Measurements from ENCODE around the gene MYH6. TPM values are rescaled to one million over a fixed set of nuclear protein-coding genes. Genes with fewer than 3 reads are reported as not detected.

MYH6 gene
- polyA plus RNA-seq, 1 experiment = not detected

GRCh38 chr14:23435543-23436326, 27.7 kb upstream of the MYH6 start, which contains the start of gene MYH7:
Gene MYH7 (minus strand): TSS chr14:23435660. CDS start chr14:23433732, 1,928 bp downstream.
- TF ChIP-seq CTCF (IDR thresholded peaks at IDR 0.05; ENCODE audit: low read depth, low read length) = no peak
- CTCF ChIA-PET = interaction anchor here (0.6 kb wide), 2 partner anchors 43 to 294 kb away, joined by 3 read pairs; no protein-coding TSS in a partner anchor
- Histone ChIP-seq H3K27ac (ENCODE audit: low read depth, low read length) (no peak within 1 kb of the TSS), H3K27me3 (ENCODE audit: control insufficient read depth, insufficient read depth, low read length) (peaks cover 32% of the 10 kb centered on the region), H3K9me3 (ENCODE audit: control insufficient read depth, insufficient read depth, low read length) (no peaks in the 10 kb centered on the region), H3K4me3 (ENCODE audit: low read depth, low read length) (no peak within 1 kb of the TSS)
- POLR2A ChIA-PET = no interaction called here
- DNase-seq (ENCODE audit: low read depth, low spot score) = no peak

GRCh38 chr14:23434488-23435222, 26.6 kb upstream of the MYH6 start:
- POLR2A ChIA-PET = no interaction called here
- TF ChIP-seq CTCF (IDR thresholded peaks at IDR 0.05; ENCODE audit: low read depth, low read length) = no peak
- Histone ChIP-seq H3K4me3 (ENCODE audit: low read depth, low read length) (no peak overlapping the region), H3K27me3 (ENCODE audit: control insufficient read depth, insufficient read depth, low read length) (peaks cover 29% of the 10 kb centered on the region), H3K9me3 (ENCODE audit: control insufficient read depth, insufficient read depth, low read length) (no peaks in the 10 kb centered on the region), H3K27ac (ENCODE audit: low read depth, low read length) (no peak overlapping the region)
- CTCF ChIA-PET = no interaction called here
- DNase-seq (ENCODE audit: low read depth, low spot score) = no peak

GRCh38 chr14:23433457-23433856, 25.4 kb upstream of the MYH6 start:
- Histone ChIP-seq H3K27ac (ENCODE audit: low read depth, low read length) (no peak overlapping the region), H3K27me3 (ENCODE audit: control insufficient read depth, insufficient read depth, low read length) (peaks cover 26% of the 10 kb centered on the region), H3K9me3 (ENCODE audit: control insufficient read depth, insufficient read depth, low read length) (no peaks in the 10 kb centered on the region), H3K4me3 (ENCODE audit: low read depth, low read length) (no peak overlapping the region)
- no peak for DNase-seq (ENCODE audit: low read depth, low spot score)
- TF ChIP-seq CTCF (IDR thresholded peaks at IDR 0.05; ENCODE audit: low read depth, low read length) = no peak
- ChIA-PET POLR2A (no interaction called here), CTCF (no interaction called here)

GRCh38 chr14:23432946-23433345, 24.9 kb upstream of the MYH6 start:
- no peak for TF ChIP-seq CTCF (IDR thresholded peaks at IDR 0.05; ENCODE audit: low read depth, low read length)
- peaks cover 24% of the 10 kb centered on the region for H3K27me3 ChIP-seq (ENCODE audit: control insufficient read depth, insufficient read depth, low read length)
- DNase-seq (ENCODE audit: low read depth, low spot score) = no peak
- H3K4me3 ChIP-seq (ENCODE audit: low read depth, low read length) = no peak overlapping the region
- H3K27ac ChIP-seq (ENCODE audit: low read depth, low read length) = no peak overlapping the region
- ChIA-PET POLR2A (no interaction called here), CTCF (no interaction called here)
- no peaks in the 10 kb centered on the region for H3K9me3 ChIP-seq (ENCODE audit: control insufficient read depth, insufficient read depth, low read length)
